DOHH2 (cell line): ENCODE data around the gene ROCK2.

Experiments
- EZH2phosphoT487 ChIP-seq: fragments of 200-600 bp; sonication (generic); IDR thresholded peaks from 2 replicates; pipeline ENCODE4 v1.6.1; 2017; ENCODE audit warnings: borderline replicate concordance, mild to moderate bottlenecking, antibody characterized with exemption, low read length, moderate library complexity, mixed read lengths
- TF ChIP-seq, protein P1 (sequence below): fragments of 200-600 bp; sonication (generic); IDR thresholded peaks from one replicate; pipeline ENCODE4 v1.5.1; 2014; ENCODE audit warnings: antibody characterized with exemption, mild to moderate bottlenecking, low read depth, low read length; ENCODE audit not compliant: poor library complexity, severe bottlenecking

DNA sequence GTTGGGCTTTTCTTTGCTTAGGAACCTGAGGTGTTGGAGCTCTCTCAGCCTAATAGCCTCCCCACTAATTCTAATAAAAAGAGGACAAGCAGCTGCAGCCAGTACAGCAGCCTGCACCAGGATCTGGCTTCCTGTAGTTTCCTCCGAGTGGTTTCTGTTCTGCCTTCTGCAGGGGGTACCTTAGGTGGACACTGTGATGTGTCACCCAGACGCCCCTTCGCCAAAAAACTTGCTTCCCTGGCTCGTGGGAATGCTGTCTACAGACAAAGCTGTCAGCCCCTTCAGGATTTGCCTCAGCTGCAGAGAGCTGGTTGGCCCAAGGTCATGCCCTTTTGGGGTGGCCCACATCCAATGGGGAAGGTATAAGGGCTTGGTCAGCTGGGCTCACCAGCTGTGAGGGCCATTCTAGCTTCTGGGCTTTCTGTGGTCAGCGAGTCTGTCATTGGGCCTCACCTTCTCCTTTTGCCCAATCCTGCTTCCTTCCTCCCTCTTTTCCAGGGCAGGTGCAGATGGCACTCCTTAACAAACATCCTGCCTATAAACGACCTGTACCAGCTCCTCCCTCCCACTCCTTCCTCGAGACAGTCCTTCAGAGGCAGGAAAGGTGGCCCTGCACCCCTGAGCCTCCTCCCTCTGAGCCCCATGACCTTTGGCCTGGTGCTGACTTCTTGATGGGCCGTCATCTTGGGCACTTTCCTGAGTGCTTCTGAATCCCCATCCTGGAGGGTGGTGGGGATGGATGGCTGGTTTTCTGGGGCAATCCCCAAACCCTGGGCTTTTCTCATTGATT lies 44.0 kb upstream of the ROCK2 start:
- TF ChIP-seq, protein P1, sequence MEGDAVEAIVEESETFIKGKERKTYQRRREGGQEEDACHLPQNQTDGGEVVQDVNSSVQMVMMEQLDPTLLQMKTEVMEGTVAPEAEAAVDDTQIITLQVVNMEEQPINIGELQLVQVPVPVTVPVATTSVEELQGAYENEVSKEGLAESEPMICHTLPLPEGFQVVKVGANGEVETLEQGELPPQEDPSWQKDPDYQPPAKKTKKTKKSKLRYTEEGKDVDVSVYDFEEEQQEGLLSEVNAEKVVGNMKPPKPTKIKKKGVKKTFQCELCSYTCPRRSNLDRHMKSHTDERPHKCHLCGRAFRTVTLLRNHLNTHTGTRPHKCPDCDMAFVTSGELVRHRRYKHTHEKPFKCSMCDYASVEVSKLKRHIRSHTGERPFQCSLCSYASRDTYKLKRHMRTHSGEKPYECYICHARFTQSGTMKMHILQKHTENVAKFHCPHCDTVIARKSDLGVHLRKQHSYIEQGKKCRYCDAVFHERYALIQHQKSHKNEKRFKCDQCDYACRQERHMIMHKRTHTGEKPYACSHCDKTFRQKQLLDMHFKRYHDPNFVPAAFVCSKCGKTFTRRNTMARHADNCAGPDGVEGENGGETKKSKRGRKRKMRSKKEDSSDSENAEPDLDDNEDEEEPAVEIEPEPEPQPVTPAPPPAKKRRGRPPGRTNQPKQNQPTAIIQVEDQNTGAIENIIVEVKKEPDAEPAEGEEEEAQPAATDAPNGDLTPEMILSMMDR = no peak
- no peak for TF ChIP-seq EZH2phosphoT487
